Islet precursor cell (in vitro differentiated cells): Measurements from ENCODE around the gene POLE4.

Experiments
- DNase-seq: peaks from one replicate; pipeline ENCODE4 v3.0.0-alpha.2; 2018

POLE4 gene

GRCh38 chr2:75002007-75002406 is 43.6 kb downstream of the POLE4 start:
- no peak for DNase-seq

- no peak for DNase-seq
Measured at GRCh38 chr2:75003276-75003675, 44.8 kb downstream of the POLE4 start.

- no peak for DNase-seq
Measured at GRCh38 chr2:75003773-75004172, 45.3 kb downstream of the POLE4 start.

GRCh38 chr2:75006041-75006440 is 47.6 kb downstream of the POLE4 start:
- DNase-seq, result no peak

- DNase-seq, result no peak
Measured at GRCh38 chr2:75007061-75007460, 48.6 kb downstream of the POLE4 start.

GRCh38 chr2:75007819-75008218 is 49.4 kb downstream of the POLE4 start:
- no peak for DNase-seq

GRCh38 chr2:75010571-75010970 is 52.1 kb downstream of the POLE4 start:
- no peak for DNase-seq

GRCh38 chr2:75012080-75012479 is 53.6 kb downstream of the POLE4 start:
- no peak for DNase-seq

GRCh38 chr2:75018162-75018561 is 59.7 kb downstream of the POLE4 start:
- no peak for DNase-seq
